Activated CD8-positive, alpha-beta memory T cell treated with anti-CD3 and anti-CD28 coated beads, Interleukin-2, amount 50 U/mL, for 24 hours (primary cell): ENCODE measurements around the gene EHD3.

Experiments used
- DNase-seq: peaks from one replicate; pipeline ENCODE4 v3.0.0-alpha.2; 2020; ENCODE audit errors: extremely low read depth

The EHD3 gene

GRCh38 chr2:31212659-31213600 lies 21.0 kb upstream of the EHD3 start:
- DNase-seq: no peak

DNA sequence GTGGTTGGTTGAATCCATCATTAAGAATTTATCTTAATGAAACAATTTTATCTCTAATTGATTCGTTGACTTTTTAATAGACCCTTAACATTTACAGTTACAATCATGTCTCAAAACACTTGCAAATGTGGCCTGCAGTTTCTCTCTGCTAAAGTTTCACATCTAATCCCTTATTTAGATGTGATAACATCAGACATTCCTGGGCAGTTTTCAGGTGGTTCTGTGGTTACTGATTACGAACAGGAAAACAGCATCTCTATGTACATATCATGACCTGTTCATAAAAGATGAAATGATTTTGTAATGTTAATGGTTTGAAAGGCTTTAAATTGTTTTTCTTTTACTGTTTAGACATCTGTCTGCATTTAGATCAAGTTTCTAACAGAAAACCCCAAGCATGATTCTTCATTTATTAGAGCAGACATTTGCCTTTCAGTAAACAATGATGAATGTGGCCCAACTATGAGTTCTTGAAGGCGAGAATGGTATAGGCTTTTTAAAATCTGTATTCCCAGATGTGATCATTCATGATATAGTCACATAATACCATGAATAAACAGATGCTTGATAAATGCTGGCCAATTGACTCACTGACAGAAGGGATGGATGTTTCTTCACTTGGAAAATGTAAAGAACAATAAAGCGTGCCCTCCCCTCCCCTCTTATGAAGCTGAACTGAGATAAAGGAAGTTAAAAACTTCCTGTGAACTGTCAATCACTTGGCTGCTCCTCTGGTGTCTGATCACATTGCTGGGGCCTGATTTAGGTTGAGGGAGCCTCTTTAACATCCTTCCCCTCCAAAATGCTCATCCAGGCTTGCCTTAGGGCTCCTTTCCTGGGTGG lies 20.1 kb upstream of the EHD3 start:
- DNase-seq: no peak

- DNase-seq: no peak
These were observed 19.5 kb upstream of the EHD3 start for GRCh38 chr2:31214444-31214915.

- DNase-seq: no peak
These were observed 17.2 kb upstream of the EHD3 start for GRCh38 chr2:31216734-31217133.

DNA sequence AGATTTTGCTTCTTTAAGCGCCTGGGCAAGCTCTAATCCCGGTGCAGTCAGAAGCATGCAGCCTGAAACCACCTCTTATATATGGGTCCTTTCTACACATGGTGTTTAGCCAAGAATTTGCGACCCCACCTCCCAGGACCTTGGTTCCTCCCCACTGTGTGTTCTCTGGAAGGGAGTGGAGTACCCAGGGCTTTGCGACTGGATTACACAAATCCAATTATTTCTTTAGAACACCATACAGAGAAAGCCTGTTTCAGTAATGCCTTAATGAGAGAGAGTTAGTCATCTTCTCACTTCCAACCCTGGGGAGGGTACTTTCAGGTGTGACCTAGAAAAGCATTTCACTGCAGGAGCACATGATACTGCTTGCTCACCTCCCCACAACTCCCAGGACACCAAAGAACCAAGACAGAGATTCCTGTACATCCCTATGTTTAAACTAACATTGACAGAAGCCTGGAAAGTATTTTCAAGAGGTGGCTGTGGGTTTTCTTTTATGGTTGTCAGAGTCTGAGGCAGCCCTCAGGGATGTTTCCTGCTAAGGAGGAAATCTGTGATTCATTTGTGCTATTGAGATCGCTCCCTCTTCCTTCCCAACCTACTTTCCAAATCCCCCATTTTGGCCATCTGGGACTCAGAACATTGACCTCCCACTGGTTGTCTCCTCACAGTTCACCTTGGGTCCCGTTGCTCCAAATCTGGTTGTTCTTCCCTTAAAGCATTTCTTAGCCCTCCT lies 16.3 kb upstream of the EHD3 start, which contains the start of gene CAPN14:
Gene CAPN14, minus strand, starts transcription at position 51 of the 736 bp plus-strand sequence. CDS start 12,068 bp downstream, outside the sequence.
- DNase-seq: no peak

DNA sequence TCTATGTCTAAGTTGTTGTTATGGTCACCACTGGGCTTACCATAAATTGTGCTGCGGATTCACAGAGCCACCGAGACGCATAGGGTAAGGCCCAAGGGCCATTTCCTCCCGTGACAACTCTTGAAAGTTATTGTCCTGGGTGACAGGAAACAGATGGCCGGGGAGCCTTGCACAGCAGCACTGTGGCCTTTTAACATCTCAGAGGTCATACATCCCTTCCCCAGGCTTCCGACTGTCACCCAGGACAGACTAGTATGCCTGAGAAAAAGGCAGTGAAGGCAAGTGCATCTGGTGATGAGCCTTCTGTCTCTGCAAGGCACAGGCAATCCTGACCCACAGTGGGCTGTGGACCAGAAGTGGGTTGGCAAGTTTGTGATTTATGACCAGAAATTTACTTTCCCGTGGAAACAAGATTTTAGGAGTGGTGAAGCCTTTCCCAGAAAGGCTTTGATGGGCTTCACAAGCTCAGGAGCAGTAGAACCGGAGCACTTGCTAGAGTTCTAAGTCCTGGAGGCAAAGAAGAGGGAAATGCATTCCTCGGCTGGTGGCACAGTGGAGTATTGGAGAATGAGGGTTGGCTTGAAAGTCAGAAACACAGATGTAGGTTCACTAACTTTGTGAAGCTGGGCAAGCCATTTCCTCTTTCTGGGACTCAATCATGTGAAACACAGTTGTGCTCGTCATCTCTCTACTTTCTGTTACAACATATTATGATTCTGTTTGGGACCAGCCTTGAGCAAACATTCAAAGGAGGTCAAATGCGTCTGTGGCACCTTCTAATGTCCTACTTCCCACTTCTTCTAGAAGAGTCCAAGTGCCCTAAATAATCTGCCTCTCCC lies 14.6 kb upstream of the EHD3 start:
- no peak for DNase-seq

DNA sequence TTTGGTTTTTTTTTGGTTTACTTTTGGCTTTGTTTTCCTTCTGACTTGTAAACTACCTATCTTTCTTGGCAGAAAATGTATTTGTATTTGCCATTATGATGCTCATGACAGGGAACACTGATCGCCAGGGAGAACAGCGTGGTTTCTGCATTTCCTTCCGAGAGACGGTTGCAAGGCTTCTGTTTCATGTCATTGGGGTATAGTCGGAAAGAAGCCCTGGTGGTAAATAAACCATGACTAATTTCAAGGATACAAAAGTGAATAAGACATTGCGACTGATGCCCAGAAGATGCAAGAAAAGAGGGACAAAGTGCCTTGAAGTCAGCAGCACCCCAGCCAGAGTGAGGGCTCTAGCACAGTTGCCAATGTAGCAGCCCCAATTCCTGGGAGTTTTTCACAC lies 12.4 kb upstream of the EHD3 start:
- no peak for DNase-seq

GRCh38 chr2:31222071-31222470 lies 11.9 kb upstream of the EHD3 start:
- no peak for DNase-seq

DNA sequence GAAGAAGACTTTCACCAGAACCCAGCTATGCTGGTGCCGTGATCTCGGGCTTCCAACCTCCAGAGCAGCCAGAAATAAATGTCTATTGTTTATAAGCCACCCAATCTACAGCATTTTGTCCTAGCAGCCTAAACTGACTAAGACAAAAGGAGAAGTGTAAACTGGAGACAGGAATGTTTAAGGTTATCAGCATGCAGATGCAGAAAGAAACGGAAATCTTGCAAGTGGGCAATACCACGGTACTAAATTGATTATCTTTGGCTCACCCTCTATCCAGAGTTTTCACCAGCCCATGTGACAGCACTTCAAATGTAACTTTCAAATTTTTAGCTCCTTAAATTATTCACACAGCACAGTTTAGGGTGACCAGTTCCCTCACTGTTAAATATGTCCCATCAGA lies 10.9 kb upstream of the EHD3 start:
- DNase-seq: no peak

- no peak for DNase-seq
These were observed 10.2 kb upstream of the EHD3 start for GRCh38 chr2:31223749-31224148.

- DNase-seq: no peak
These were observed 7.7 kb upstream of the EHD3 start for GRCh38 chr2:31226266-31226665.

GRCh38 chr2:31227110-31227509 lies 6.8 kb upstream of the EHD3 start:
- DNase-seq: no peak

DNA sequence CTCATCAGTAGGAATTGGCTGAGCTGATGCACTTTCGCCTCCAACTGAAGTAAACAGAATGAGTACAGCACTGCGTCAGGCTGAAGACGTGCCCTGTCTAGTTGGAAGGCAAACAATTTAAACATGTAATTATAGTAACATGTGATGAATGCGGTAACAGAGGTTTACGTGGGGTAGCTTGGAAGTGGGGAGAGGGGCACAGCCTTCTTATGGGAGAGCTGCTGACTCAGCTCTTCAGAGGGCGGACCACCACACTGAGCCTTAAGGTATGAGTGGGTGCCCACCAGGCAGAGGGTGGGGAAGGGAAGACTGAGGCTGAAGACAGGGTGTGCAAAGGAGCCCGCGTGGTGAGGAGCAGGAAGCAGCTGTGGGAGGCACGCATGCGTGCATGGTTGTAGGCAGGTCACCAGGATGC lies 6.2 kb upstream of the EHD3 start:
- no peak for DNase-seq

- DNase-seq: no peak
These were observed 5.2 kb upstream of the EHD3 start for GRCh38 chr2:31228717-31229116.

DNA sequence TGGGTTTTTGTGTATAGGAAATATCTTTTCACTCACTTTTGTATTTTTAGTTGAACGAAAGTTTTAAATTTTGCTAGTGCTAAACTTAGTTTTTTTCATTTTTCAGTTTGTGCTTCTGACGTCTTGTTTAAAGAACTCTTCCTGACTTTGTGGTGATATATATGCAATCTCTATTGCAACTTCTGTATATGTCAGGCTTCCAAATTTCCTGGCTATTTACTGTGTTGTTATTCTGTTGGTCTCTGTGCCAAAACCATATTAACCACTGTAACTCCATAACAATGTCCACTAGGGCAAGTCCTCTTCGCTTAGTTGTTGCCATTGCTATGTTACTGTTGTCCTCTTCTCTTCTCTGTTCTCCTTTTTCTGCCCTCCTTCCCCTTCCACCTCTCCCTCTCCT lies 3.2 kb upstream of the EHD3 start:
- DNase-seq: no peak

- DNase-seq: no peak
These were observed 2.2 kb upstream of the EHD3 start for GRCh38 chr2:31231571-31232302.

GRCh38 chr2:31232586-31232985 lies 1.4 kb upstream of the EHD3 start:
- no peak for DNase-seq

DNA sequence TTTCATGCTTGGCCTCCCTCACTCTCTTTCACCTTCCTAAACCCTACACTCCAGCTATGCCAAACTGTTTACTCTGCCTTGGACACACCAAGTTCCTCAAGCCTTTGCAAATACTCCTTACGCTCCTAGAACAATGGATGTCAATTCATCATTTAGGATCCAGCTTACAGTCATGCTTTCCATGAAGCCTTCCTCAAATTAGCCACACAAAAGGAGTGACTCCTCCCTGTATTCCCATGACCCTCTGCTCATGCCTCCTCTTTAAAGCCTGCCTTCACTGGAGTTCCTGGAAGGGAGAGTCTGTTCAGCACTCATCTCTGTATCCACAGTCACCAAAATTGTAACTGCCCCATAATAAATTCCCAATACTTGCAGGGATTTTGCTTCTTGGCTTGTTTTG lies 721 bp upstream of the EHD3 start:
- no peak for DNase-seq

- no peak for DNase-seq
These were observed 941 bp downstream of the EHD3 start for GRCh38 chr2:31234683-31235503.
